ENCODE results near the gene GKAP1.

GKAP1 gene

DNA sequence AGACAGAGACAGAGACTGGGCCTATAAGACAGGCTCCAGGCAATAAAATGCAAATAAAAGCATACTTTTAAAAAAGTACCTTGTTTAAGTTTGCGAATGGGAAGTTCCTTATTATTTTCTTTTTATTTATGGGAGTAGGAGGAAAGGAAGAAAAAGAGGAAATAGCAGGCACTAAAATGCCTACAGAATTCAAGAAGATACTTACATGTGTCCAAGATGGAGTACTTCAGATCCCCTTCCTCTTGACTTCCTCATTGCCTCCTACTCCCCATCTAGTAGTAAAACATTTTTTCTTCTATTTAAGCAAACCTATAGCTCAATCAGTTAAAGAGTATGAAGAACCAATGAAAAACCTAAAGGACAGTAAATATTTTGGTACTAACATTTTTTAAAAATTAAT, 24.8 kb downstream of the GKAP1 start:
- H3K4me3 ChIP-seq (ENCODE audit: low read depth, low read length) = no peak overlapping the region
- TF ChIP-seq, protein P1, sequence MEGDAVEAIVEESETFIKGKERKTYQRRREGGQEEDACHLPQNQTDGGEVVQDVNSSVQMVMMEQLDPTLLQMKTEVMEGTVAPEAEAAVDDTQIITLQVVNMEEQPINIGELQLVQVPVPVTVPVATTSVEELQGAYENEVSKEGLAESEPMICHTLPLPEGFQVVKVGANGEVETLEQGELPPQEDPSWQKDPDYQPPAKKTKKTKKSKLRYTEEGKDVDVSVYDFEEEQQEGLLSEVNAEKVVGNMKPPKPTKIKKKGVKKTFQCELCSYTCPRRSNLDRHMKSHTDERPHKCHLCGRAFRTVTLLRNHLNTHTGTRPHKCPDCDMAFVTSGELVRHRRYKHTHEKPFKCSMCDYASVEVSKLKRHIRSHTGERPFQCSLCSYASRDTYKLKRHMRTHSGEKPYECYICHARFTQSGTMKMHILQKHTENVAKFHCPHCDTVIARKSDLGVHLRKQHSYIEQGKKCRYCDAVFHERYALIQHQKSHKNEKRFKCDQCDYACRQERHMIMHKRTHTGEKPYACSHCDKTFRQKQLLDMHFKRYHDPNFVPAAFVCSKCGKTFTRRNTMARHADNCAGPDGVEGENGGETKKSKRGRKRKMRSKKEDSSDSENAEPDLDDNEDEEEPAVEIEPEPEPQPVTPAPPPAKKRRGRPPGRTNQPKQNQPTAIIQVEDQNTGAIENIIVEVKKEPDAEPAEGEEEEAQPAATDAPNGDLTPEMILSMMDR (IDR thresholded peaks at IDR 0.05; ENCODE audit: low read depth, low read length) = no peak

DNA sequence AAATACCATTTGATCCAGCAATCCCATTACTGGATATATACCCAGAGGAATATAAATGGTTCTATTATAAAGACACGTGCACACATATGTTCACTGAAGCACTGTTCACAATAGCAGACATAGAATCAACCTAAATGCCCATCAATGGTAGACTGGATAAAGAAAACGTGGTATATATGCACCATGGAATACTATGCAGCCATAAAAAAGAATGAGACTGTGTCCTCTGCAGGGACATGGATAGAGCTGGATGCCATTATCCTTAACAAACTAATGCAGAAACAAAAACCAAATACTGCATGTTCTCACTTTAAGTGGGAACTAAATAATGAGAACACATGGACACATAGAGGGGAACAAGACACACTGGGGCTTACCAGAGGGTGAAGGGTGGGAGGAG, 39.4 kb downstream of the GKAP1 start:
- TF ChIP-seq, protein P1 (IDR thresholded peaks at IDR 0.05; ENCODE audit: low read depth, low read length) = no peak
- no peak overlapping the region for H3K4me3 ChIP-seq (ENCODE audit: low read depth, low read length)

- TF ChIP-seq, protein P1 (IDR thresholded peaks at IDR 0.05; ENCODE audit: low read depth, low read length) = no peak
- no peak overlapping the region for H3K4me3 ChIP-seq (ENCODE audit: low read depth, low read length)
Observed at GRCh38 chr9:83775932-83776331, 41.6 kb downstream of the GKAP1 start.

DNA sequence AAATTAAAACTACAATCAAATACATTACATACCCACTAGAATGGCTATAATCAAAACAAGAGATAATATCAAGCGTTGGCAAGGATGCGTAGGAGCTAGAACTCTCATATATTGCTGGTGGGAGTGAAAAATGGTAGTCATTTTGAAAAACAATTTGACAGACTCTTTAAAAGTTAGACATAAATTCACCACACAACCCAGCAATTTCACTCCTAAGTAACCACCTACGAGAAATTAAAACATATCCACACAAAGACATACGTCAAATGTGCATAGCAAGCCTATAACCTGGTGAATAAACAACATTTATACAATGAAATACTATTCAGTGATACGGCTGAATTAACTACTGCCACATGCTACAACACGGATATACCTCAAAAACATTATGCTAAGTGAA, 44.7 kb downstream of the GKAP1 start:
- H3K4me3 ChIP-seq (ENCODE audit: low read depth, low read length) = no peak overlapping the region
- TF ChIP-seq, protein P1 (IDR thresholded peaks at IDR 0.05; ENCODE audit: low read depth, low read length) = no peak

DNA sequence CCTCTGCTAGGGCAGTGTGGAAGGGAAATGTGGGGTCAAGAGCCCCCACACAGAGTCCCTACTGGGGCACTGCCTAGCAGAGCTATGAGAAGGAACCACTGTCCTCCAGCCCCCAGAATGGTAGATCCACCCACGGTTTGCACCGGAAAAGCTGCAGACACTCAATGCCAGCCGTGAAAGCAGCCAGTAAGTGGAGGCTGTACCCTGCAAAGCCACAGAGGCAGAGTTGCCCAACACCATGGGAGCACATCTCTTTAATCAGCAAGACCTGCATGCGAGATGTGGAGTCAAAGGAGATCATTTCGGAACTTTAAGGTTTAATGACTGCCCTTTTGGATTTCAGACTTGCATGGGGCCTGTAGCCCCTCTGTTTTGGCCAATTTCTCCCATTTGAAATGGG, 52.2 kb downstream of the GKAP1 start:
- H3K4me3 ChIP-seq (ENCODE audit: low read depth, low read length) = no peak overlapping the region
- TF ChIP-seq, protein P1 (IDR thresholded peaks at IDR 0.05; ENCODE audit: low read depth, low read length) = no peak

- TF ChIP-seq, protein P1 (IDR thresholded peaks at IDR 0.05; ENCODE audit: low read depth, low read length) = no peak
- no peak overlapping the region for H3K4me3 ChIP-seq (ENCODE audit: low read depth, low read length)
Observed at GRCh38 chr9:83754383-83754977, 63.1 kb downstream of the GKAP1 start.

DNA sequence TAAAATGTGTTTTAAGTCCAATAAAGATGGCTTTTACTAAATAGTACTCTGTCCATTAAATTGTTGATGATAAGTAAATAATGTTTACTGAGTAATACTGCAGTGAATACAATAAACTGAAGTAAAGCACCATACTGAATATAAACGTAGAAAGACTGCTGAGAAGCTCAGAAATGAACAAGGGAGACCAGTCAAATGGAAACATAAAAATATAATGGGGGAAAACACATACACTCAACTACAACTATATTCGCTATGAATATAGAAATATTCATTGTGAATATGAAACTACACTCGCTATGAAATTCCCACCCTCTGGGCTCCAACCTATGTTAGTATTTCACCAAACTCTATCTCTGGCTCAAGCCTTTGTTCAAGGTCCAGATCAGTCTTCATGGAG, 67.9 kb downstream of the GKAP1 start:
- H3K4me3 ChIP-seq (ENCODE audit: low read depth, low read length) = no peak overlapping the region
- TF ChIP-seq, protein P1 (IDR thresholded peaks at IDR 0.05; ENCODE audit: low read depth, low read length) = no peak
